Measurements from ENCODE around the gene LGALS7B. TPM values are rescaled to one million over a fixed set of nuclear protein-coding genes. Genes with fewer than 3 reads are reported as not detected.
"Not testable (repeated sequence)": the region's sequence is repeated elsewhere in the genome, so short reads cannot be mapped to it uniquely, and the experiment has no call there.

Gene LGALS7B
- total RNA-seq, 1 donor from 2014 or later, result not detected

DNA sequence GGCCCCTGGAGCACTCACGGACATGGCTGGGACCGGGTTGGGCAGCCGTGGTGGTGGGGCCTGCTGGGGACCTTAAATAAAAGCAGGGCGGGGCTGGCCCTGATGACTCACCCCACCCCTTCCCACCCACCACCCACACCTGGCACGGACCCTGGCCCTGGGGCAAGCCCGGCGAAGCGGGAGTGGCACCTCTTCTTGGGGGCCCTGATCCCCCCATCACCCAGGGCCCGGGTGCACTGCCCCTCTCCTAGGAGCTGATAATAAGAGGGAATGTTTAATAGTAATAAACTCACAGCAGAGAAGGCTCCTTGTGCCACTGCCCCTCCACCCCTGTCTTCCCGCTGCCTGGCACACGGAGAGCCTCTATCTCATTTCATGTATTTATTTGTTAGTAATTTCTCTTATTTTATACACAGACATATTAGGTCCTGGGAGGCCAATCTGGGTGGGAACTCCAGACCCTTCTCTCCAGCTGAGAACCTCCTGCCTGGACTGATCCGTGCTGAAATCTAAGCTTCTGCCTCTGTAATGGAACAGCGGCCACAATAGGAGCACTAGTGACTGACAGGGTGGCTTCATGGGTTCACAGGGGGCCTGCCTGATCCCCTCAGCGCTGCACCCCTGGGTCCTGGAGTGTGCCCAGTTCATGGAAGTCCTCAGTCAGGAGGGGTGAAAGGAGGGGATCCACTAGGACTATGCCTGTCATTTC lies 15.4 kb upstream of the LGALS7B start, which contains the start of gene LGALS7:
LGALS7 (minus strand) TSS at position 49 of the 709 bp plus-strand sequence; CDS start at position 24, 25 bp downstream.
- intact Hi-C loops (cut with micrococcal nuclease), result no loop called here
- ChIA-PET CTCF (no interaction called here), POLR2A (no interaction called here)
- H3K9me3 Mint-ChIP-seq, result no peaks in the 10 kb centered on the region
- no peak within 1 kb of the TSS for H3K4me3 Mint-ChIP-seq
- no peak within 1 kb of the TSS for H3K27ac Mint-ChIP-seq
- ATAC-seq (ENCODE audit: low read depth) (no peak), DNase-seq (no peak)
- peaks cover under 1% of the 10 kb centered on the region for H3K27me3 Mint-ChIP-seq
- TF ChIP-seq, protein P1, sequence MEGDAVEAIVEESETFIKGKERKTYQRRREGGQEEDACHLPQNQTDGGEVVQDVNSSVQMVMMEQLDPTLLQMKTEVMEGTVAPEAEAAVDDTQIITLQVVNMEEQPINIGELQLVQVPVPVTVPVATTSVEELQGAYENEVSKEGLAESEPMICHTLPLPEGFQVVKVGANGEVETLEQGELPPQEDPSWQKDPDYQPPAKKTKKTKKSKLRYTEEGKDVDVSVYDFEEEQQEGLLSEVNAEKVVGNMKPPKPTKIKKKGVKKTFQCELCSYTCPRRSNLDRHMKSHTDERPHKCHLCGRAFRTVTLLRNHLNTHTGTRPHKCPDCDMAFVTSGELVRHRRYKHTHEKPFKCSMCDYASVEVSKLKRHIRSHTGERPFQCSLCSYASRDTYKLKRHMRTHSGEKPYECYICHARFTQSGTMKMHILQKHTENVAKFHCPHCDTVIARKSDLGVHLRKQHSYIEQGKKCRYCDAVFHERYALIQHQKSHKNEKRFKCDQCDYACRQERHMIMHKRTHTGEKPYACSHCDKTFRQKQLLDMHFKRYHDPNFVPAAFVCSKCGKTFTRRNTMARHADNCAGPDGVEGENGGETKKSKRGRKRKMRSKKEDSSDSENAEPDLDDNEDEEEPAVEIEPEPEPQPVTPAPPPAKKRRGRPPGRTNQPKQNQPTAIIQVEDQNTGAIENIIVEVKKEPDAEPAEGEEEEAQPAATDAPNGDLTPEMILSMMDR (IDR thresholded peaks at IDR 0.05), result no peak
- no peaks in the 10 kb centered on the region for H3K36me3 Mint-ChIP-seq (ENCODE audit: low read depth)
- H3K4me1 Mint-ChIP-seq, result peaks cover 9% of the 10 kb centered on the region

- H3K4me1 Mint-ChIP-seq, result peaks cover 3% of the 10 kb centered on the region
- H3K27ac Mint-ChIP-seq, result no peak overlapping the region
- ChIA-PET CTCF (no interaction called here), POLR2A (interaction anchor here (0.6 to 1.4 kb wide), 2 partner anchors 12 to 14 kb away, joined by 3 read pairs; no protein-coding TSS in a partner anchor)
- ATAC-seq (ENCODE audit: low read depth), result no peak
- intact Hi-C loops (cut with micrococcal nuclease), result no loop called here
- H3K36me3 Mint-ChIP-seq (ENCODE audit: low read depth), result no peaks in the 10 kb centered on the region
- no peaks in the 10 kb centered on the region for H3K9me3 Mint-ChIP-seq
- H3K27me3 Mint-ChIP-seq, result peaks cover 4% of the 10 kb centered on the region
- H3K4me3 Mint-ChIP-seq, result no peak overlapping the region
- TF ChIP-seq, protein P1 (IDR thresholded peaks at IDR 0.05), result no peak
- DNase-seq, result no peak
These were observed 14.6 kb upstream of the LGALS7B start for GRCh38 chr19:38774181-38774950.

- Mint-ChIP-seq H3K27me3 (peaks cover 9% of the 10 kb centered on the region), H3K27ac (no peak overlapping the region), H3K9me3 (no peaks in the 10 kb centered on the region), H3K4me1 (no peaks in the 10 kb centered on the region), H3K36me3 (ENCODE audit: low read depth) (no peaks in the 10 kb centered on the region), H3K4me3 (no peak overlapping the region)
- DNase-seq (no peak), ATAC-seq (ENCODE audit: low read depth) (no peak)
- TF ChIP-seq, protein P1 (IDR thresholded peaks at IDR 0.05), result no peak
- ChIA-PET POLR2A (no interaction called here), CTCF (no interaction called here)
- intact Hi-C loops (cut with micrococcal nuclease), result no loop called here
These were observed 10.3 kb upstream of the LGALS7B start for GRCh38 chr19:38778733-38779132.

GRCh38 chr19:38780443-38780842 lies 8.6 kb upstream of the LGALS7B start:
- Mint-ChIP-seq H3K27ac (no peak overlapping the region), H3K4me1 (no peaks in the 10 kb centered on the region), H3K27me3 (peaks cover 9% of the 10 kb centered on the region), H3K9me3 (no peaks in the 10 kb centered on the region), H3K36me3 (ENCODE audit: low read depth) (no peaks in the 10 kb centered on the region), H3K4me3 (no peak overlapping the region)
- intact Hi-C loops (cut with micrococcal nuclease), result no loop called here
- TF ChIP-seq, protein P1 (IDR thresholded peaks at IDR 0.05), result no peak
- ATAC-seq (ENCODE audit: low read depth), result no peak
- ChIA-PET CTCF (no interaction called here), POLR2A (no interaction called here)
- DNase-seq, result no peak

DNA sequence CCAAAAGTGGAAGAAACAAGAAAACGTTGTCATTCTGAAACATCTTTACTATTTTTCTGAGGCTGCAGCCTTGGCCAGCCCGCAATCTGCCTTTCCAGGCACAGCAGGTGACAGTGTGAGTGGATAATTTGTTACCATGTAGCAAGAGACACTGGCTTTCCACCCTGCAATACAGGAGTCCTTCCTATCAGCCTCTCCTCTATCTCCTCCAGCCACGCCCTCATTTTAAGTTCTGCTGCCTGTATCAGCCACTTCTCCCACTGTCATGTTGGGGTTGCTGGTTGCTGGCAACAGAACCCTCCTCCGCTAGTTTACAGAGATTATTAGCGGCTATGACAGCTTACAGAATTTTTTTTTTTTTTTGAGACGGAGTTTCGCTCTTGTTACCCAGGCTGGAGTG lies 7.9 kb upstream of the LGALS7B start:
- ATAC-seq (ENCODE audit: low read depth) (no peak), DNase-seq (no peak)
- Mint-ChIP-seq H3K27ac (no peak overlapping the region), H3K4me3 (no peak overlapping the region), H3K36me3 (ENCODE audit: low read depth) (no peaks in the 10 kb centered on the region), H3K27me3 (peaks cover 9% of the 10 kb centered on the region), H3K9me3 (no peaks in the 10 kb centered on the region), H3K4me1 (no peaks in the 10 kb centered on the region)
- intact Hi-C loops (cut with micrococcal nuclease), result no loop called here
- TF ChIP-seq, protein P1 (IDR thresholded peaks at IDR 0.05), result no peak
- ChIA-PET CTCF (no interaction called here), POLR2A (interaction anchor here (0.7 kb wide), 1 partner anchor 25 kb away, joined by 4 read pairs; no protein-coding TSS in a partner anchor)

DNA sequence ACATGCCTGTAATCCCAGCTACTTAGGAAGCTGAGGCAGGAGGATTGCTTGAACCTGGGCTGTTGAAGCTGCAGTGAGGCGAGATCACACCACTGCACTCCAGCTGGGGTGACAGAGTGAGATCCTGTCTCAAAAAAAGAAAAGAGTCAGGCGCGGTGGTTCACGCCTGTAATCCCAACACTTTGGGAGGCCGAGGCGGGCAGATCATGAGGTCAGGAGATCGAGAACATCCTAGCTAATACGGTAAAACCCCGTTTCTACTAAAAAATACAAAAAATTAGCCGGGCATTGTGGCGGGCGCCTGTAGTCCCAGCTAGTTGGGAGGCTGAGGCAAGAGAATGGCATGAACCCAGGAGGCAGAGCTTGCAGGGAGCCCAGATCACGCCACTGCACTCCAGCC lies 6.8 kb upstream of the LGALS7B start:
- POLR2A ChIA-PET, result interaction anchor here (0.6 to 1.3 kb wide), 4 partner anchors 17 to 94 kb away, joined by 3 to 9 read pairs (median 6); partner anchors contain the start of gene ECH1
- H3K4me3 Mint-ChIP-seq; H3K4me1 Mint-ChIP-seq; intact Hi-C loops (cut with micrococcal nuclease); H3K27me3 Mint-ChIP-seq; DNase-seq; H3K9me3 Mint-ChIP-seq; CTCF ChIA-PET; ATAC-seq (ENCODE audit: low read depth); H3K36me3 Mint-ChIP-seq (ENCODE audit: low read depth); H3K27ac Mint-ChIP-seq: not testable (repeated sequence)

All from activated B cell treated with CpG ODN at 0.5 μM for 24 hours (primary cell).